GM19328 (cell line): ENCODE measurements around the gene ATP8A2.

Source experiments
- ATAC-seq: cut with Tn5 transposase; IDR thresholded peaks from one replicate; pipeline ENCODE4 v1.9.1; 2021; ENCODE audit warnings: mild to moderate bottlenecking, moderate library complexity; ENCODE audit not compliant: unreplicated experiment

Gene ATP8A2

DNA sequence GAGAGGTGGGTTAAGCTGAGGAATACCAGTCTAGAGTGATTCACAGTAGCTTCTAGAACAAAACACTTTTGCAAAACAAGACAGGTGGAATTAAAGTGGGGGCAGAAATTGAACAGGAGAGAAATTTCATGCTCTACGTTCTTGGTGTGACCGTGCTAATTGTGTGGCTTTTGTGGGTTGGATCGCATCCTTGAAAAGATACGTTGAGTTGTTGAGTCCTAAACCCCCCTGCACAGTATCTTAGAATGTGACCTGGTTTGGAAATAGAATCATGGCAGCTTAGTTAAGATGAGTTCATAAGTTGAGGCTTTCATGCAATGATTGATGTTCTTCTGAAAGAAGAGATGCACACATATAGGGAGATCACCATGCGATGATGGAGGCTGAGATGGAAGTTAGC, 308.2 kb downstream of the ATP8A2 start:
- ATAC-seq: no peak

DNA sequence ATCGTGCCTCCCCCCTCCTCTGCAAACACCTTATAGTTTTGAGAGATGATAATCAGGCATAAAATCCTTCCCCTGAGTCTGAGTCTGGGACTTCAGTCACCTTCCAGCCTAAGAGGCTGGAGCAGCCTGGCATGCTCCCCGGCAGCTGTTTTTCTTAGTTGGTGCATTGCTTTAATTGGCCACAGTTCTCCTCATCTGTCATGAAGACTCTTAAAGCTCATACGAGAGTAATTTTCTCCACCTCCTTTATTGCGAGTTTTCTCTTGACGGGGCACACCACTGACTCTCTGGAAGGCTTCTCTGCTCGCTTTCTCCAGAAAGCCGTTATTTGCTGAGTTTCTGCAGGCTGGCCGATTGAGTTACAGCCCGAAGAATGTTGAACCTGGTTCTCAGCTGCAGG, 310.5 kb downstream of the ATP8A2 start:
- ATAC-seq: no peak

DNA sequence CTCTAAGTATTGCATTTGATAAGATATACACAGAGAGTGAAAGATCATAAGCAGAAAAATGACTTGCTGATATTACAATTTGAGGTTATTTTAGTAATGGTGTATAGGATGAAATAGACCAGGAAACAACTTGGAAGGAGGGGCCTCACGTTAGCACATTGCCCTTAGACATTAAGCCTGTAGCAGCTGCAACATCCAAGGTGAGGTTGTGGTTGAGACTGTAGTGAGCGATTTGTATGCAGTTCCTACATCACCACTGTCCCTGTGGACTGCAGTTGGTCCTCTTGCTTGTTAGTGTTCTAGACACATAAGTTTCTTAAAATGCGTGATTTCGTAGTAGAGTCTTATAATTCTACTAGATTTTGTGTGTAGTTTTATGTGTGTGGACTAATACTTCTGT, 311.3 kb downstream of the ATP8A2 start:
- ATAC-seq: no peak

DNA sequence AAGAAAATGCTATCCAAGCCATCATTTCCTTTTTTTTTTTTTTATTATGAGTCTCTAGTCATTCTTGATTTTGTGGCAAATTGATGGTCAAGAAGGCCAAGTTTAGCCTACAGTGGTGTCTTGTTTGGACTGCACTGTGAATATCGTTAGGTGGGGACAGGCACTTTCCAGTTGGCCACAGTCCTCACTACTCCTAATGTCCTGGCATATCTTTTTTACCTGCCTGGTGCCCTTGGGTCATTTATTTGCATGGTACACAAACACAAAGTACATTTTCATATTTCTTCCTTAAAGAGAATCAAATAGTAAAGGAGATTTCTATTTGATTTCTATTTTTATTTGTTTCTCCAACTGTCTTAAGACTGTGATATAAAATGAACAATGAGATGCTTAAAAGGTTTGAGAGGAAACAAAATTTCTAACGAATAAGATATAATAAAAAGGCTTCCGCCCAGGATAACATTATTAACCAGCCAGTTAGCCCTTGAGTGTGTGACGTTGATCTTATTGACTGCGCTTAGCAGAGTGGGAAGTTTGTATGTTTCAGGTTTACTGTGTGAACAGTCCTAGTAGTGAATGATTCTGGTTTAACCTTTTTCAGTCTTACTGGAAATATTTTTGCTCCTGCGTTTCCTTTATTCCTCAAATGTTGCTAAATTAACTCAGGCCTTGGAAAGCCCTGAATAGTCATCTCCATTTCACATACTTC, 312.0 kb downstream of the ATP8A2 start:
- no peak for ATAC-seq

DNA sequence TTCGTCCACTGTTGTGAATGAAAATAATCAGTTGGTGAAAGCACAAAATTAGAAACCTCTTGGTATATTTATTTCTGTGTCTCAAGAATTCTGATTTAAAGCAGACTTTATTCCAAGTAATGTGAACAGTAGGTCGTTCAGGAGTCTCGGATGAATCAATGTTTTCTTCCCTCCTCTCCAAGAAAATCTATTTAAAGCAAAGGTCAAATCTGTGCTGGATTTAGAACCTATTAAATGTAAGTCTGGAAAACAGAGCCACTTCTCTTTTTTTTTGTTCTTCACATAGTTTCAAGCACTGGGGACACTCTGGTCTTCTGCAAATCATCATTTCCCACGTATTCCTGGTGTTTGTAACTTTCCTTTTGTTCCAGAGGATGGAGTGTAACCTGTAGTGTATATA, 312.7 kb downstream of the ATP8A2 start:
- no peak for ATAC-seq

DNA sequence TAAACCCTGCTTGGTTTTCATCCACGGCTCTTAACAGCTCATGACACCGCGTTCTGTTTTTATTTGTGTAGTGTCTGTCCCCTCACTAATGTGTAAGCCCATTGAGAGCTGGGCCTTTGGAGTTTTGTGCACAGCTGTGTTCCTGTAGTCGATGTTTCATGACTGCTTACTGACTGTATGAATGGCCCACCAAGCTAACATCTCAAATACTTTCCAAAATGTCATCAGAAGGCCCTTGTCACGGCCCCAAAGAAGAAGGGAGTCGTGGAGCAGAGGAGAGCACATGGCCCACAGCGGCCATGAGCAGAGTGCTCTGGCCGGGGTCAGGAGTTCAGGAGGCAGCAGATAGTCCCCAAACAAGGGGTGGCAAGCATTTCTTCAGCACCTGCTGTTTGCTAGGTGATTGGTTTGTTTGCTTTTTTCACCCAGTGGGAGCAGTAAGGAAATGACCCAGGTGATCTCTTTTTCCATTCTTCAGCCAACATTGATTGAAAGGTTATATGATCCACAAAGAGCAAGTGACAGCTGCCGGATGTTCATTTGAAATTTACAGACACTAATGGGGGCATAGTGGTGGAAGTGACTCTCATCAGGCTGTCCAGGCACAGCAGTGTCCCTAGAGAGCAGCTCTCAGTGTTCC, 315.2 kb downstream of the ATP8A2 start:
- ATAC-seq: no peak

DNA sequence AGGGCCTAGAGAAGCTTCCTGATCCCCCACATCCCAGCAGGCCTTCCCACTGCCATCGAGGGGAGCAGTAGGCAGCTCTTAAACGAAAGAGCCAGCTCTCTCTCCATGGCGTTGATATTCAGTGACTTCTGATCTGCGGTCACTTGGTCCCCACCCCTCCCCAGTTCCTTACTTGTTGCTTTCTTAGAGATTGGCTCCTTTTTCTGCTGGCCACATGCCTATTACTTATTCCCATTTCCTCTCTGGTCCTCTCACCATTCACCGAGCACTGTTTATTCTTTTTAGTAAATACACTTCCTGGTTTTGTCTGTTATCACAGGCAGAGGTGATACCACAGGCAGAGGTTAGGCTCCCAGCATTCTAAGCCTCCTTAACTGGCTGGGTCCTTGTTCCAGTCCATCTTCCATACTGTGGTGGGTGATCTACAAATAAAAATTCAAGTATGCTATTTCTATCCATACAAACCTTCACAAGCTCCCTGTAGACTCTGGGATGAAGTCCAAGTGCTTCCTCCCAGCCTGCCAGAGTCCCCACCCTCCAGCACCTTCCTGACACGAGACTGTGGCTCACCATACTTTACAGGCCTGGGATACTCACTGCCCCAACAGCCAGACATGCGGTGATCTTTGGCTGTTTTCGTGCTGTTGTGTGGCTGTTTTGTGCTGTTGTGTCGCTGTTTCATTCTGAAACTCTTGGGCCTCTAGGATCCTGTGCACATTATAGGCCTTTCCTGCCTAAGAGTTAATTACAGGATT, 315.9 kb downstream of the ATP8A2 start:
- ATAC-seq: no peak

DNA sequence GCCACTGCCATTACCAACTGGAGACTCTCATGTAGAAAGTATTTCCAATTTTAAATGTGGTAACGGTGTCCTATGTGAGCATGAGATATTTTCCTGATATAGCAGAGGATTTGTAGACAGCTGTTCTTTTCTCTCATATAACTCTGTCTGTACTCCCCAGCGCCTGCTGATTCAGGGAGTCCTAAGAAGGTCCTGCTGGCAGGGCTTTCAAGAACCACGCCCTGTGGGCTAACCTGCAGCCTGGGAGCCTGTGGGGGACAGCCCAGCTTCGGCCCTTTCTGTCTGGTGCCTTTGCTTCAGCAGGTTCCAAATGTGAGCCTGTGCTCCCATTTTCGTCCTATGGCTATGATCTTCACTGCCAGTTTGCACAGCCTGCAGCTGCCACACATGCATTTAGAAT, 316.8 kb downstream of the ATP8A2 start:
- no peak for ATAC-seq

DNA sequence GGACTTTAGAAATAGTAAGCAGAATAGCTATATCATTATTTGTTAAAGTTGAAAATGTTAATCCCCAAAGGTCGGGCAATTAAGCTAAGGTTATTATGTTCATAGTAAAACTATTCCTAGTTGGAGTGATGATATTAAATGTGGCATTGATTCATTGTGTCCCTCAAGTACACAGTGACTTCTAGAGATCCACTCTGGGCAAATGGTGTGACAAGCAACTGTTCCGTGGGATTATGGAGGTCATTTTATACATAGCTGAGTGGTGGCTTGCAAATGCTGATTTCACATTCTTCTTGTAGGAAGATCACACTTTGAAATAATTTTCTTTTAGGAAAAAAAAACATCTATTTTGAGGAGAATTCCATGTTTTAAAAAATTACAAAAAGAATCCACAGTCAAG, 317.8 kb downstream of the ATP8A2 start:
- no peak for ATAC-seq

DNA sequence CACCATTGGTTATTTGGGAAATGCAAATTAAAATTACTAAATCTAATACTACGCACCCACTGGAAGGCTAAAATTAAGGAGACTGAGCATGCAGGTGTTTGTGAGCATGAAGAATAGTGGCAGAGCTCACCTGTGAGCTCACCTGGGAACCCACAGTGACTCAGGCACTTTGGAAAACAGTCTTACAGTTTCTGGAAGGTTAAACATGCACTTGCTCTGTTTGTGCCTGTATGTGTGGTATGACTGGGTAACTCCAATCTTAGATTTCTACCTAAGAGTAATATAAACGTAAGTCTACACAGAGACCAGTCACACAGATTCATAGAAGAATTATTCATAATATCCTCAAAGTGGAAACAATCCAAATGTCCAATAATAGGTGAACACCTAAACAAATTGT, 318.8 kb downstream of the ATP8A2 start:
- no peak for ATAC-seq

DNA sequence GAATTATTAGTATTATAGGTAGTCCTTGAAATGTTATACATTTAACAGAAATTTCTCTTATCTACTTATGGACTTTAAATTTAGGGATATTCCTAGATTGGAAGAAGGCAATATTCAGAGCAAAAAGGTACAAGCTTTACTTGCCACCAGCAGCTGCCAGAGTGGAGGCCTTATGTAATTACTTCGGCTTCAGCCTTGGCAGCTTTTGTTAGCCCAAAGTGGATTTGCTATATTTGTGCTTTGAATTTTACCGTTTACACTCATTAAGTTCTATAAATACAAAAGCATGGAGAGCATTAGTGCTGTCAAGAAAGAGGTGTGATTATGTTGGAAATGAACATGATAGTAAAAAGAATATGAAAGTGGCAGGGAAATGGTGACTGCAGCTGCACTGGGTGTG, 319.9 kb downstream of the ATP8A2 start:
- no peak for ATAC-seq

DNA sequence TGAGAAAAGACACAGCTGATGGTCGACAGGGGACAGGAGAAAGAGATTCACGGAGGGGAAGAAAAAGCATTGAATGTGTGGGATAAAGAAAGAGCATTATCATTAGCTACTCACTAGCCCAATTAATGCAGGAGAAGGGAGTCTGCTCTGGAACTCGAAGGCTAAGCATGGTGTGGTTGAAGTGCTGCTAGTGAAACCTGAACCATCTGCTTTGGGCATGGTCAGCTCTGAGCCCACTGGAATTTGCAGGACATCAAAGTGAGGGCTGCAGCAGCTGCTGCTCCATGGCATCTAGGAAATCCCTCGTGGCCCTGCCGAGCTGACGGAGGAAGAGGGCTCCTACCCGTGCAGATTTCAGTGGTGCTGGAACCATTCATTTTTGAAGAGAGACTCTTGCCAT, 320.3 kb downstream of the ATP8A2 start:
- ATAC-seq: no peak

DNA sequence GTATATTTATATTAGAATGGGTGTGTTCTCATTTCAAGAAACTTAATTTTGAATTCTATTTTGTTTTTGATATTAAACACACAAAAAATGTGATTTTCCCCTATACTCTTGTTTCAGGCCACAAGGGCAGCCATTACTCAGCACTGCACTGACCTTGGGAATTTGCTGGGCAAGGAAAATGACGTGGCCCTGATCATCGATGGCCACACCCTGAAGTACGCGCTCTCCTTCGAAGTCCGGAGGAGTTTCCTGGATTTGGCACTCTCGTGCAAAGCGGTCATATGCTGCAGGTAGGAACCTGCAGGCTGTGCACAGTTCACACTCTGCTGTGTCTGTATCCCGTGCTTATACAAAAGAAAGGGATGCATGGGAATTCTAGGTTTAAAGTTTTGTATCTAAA, 327.3 kb downstream of the ATP8A2 start:
- no peak for ATAC-seq

DNA sequence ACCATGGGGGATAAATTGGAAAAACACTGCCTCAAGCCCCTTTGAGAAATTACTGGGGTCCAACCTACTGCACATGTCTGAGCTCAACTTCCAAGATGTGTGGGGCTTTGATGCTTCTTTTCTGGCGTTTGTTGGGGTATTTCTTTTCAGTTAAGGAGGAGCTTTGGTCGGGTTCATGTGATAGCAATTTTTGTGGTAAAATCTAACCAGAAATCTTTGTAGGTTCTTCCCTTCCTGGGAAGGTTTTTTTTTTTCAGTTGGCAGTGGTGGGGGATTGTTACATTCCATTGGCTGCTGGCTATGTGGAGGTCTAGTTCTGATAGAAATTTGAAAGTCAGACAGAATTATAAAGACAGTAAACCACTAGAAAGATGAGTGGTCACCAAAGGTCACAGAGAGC, 327.8 kb downstream of the ATP8A2 start:
- ATAC-seq: no peak

DNA sequence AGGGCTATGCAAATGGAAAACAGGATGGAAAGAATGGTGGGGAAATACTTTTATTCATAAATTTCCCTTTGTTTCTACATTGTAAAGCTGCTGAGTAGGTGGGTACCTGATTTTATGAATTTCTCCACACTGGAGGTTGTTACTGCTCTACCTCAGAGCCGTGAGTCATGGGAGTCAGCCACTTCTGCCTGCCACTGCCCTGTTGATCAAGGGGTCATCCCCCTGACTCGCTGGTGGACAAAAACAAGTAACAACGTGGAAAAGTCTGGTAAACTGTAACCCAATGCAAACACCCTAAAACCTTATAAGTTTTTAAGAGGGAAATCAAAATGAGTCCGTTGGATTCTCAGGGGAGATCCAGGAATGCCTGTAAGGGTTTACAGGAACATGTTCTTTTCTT, 329.5 kb downstream of the ATP8A2 start:
- ATAC-seq: no peak

DNA sequence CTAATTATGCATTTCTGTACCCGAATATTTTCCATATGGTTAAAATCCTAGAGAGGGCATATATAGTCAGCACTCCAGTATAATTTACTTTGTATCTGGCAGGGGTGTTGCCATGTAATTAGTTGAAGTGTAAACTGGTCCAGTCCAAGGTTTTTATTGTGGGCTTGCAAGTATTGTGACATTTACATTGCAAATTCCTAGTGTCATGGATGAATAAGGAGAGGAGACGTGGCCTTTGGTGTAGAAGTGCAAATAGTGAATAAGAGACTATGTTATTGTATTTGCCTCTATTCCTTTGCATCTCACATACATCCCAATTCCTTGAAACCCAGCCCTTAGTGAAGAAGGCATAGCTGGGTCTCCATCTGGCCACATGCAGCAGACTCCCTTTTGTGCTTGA, 330.6 kb downstream of the ATP8A2 start:
- no peak for ATAC-seq

DNA sequence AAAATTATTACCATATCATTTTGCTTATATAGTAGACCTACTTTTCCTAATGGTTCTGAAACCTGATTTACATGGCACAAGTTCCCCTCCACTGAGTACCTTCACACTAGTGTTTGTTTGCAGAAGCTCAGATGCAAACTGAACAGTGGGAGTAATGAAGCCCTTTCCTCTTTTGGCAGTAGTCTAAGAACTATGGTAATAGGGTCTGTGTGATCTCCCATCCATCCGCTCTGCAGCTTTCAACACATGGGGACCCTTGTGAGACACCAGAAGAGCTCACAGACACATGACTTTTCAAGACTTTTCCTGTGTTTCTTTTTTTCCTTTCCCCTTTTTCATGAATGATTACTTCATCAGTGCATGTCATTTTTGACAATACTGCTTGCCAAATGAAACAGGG, 336.0 kb downstream of the ATP8A2 start:
- ATAC-seq: no peak

DNA sequence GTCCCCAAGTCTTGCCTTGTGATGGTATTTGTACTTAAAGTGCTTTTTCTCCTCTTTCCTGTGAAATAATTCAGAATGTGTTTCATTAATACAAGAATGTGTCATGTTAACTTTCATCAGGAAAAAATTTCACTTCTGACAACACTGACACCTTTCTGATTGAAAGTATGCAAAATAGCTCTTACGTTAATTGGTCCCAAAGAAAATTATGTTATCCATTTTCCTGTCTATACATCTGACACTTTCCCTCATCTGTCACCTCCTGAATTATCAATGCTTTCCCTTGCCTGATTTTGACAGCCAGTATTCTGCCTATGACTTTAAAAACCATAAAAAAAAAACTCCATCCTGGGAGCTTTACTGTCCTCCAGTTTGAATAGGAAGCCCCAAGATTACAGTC, 336.5 kb downstream of the ATP8A2 start:
- ATAC-seq: no peak

DNA sequence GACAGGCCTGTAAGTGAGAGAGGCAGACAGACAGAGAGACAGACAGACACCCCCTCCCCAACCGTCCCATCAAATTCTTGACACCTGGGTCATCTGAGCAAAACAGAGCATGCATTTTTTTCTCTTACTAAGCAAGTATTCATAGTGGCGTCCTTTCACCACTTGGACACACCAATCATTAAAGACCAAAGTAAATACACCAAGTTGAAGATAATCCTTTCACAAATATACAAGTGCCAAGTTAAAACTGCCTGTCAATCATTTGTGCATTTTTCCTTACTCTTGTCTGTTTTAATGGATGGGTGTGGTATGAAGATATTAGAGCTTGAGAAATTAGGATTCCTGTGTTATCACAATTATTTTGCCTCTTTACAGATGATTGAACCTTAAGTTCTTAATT, 337.3 kb downstream of the ATP8A2 start:
- no peak for ATAC-seq

DNA sequence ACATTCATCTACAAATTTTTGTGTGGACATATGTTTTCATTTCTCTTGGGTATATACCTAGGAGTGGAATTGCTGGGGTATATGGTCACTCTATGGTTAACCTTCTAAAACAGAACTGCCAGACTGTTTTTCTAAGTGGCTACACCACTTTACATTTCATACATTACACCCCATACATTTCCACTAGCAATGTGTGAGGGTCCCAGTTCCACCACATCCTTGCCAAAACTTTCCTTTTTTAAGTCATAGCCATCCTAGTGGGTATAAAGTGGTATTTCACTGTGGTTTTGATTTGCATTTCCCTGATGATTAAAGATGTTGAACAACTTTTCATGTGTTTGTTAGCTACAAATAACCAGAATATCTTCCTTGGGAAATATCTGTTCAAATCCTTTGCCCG, 344.0 kb downstream of the ATP8A2 start:
- ATAC-seq: no peak

DNA sequence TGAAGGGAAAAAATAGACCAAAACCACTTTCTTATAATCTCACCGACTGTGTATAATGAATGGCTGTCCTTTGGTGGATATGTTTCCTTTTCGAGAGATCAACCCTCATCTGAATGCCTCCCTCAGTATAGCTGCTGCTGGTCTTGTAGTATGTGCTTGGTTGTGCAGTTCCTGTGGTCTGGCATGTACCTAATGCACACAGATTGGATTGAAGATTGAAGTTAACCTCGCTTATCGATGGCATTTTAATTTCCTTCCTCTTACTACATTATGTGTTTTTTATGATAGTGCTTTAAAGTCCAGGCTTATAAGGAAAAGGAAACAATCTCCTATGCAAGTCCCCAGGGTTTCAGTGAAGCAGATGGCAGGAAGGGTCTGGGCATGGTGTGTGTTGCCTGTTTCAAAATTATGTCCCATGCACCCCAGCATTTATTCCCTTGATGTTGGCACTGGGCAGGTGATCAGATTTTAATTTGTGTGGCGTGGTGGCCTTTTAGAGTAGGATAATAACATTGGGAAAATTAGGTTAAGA, 346.0 kb downstream of the ATP8A2 start:
- no peak for ATAC-seq

DNA sequence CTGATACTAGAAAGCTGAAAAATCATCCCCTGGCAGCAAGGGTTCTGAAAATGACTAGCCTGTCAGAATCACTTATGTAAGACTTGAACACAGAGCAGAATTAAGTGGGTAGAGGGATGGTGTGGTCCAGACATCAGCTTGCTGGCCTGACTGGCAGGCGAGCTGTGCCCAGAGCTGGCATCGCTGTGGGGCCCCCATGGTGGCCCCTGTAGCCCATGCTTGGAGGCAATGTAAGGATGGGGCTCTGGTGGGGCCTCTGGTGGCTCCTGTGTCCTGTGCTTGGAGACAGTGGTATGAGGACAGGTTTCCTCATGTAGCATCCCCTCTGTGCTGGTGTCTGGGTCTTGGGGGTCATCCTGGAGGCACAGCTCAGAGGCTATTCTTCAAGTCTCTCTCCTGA, 347.9 kb downstream of the ATP8A2 start:
- ATAC-seq: no peak
